Mesenteric fat pad (tissue), 1 donor: ENCODE data around the gene SNF8. TPM values are rescaled to one million over a fixed set of nuclear protein-coding genes. Genes with fewer than 3 reads are reported as not detected.
A peak's percentile ranks its signal among the peaks of the same experiment; 100 is the strongest.

Experiments
- DNase-seq: peaks from one replicate; pipeline ENCODE4 v3.0.0-alpha.2; 2020; ENCODE audit warnings: low spot score
- total RNA-seq: library from RNA; stranded (reverse); fragmentation: NEBNext Ultra II Directional; extraction: Animal tissue kit (Norgen Biotek cat#: 25700); gene quantifications from one replicate; pipeline ENCODE4 v1.2.1, GENCODE V29; 2021
- donor health status: DM: yes; HTN: yes; CAD: no.

The SNF8 gene
- total RNA-seq, 1 donor from 2014 or later: 104 TPM

GRCh38 chr17:48930435-48930873, 14.2 kb downstream of the SNF8 start:
- DNase-seq: no peak

- DNase-seq: no peak
Measured at GRCh38 chr17:48929812-48930165, 14.9 kb downstream of the SNF8 start.

- no peak for DNase-seq
Measured at GRCh38 chr17:48928876-48929811, 15.5 kb downstream of the SNF8 start.

GRCh38 chr17:48927978-48928745, 16.5 kb downstream of the SNF8 start:
- DNase-seq: no peak

DNA sequence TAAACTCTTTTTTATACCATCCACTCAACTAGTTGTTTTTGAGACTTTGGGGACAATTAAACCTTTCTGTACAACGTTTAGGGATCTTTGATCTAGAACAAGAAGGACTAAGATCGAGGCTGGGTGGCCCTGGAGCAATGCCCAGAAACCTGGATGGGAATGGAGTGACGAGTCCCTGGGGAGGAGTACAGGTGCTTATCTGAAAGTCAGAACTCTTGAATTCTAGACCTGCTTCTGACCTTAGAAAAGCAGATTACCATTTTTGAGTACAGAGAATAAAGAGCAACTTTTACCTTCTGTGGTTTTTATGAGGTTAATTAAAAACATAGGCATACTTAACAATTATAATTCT, 18.7 kb downstream of the SNF8 start:
- DNase-seq: no peak

- DNase-seq: no peak
Measured at GRCh38 chr17:48925251-48925990, 19.2 kb downstream of the SNF8 start.

- no peak for DNase-seq
Measured at GRCh38 chr17:48915459-48916282, 29.0 kb downstream of the SNF8 start.

DNA sequence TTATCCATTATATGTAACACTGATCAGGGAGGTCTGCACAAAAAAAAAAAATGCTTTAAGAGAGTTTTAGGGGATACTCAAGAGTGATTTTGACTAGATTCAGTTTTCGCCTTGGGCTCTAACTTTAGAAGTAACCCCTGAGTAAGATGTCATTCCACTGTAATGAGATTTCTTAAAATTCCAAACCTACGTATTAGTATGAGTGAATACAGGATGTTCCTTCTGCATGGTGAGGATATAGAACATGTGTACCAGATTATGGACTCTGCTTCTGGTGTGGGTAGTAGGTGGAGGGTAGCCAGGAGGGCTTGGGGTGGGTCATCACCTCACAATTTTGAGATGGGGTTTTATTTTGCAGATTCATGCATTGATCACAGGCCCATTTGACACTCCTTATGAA, 32.2 kb downstream of the SNF8 start:
- DNase-seq: no peak

DNA sequence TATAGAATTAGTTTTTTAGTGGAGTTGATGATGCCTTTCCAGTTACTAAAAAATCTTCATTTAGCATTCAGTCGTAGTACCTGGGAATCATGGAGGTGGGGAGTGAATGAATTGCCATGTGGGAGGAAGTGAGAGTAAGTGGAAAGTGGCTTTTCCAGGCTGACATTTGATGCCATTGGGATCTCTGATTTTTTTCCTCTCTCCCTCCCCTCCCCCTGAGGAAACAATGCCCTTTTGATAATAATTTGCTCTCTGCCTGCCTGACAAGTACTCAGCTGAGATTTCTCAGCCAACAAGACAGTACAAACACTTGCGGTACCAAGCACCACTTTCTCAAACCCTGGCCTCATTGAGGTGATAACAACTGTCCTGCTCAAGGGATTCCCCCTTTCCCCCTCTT, 34.3 kb downstream of the SNF8 start:
- DNase-seq: no peak

GRCh38 chr17:48909783-48910182, 34.9 kb downstream of the SNF8 start:
- DNase-seq: no peak

GRCh38 chr17:48908853-48909394, 35.7 kb downstream of the SNF8 start:
- peak; percentile 93 for DNase-seq

- DNase-seq: peak; percentile 97
Measured at GRCh38 chr17:48908047-48908843, 36.4 kb downstream of the SNF8 start, which contains the start of gene UBE2Z. Gene UBE2Z (plus strand): TSS chr17:48908407. CDS start chr17:48908504, 97 bp downstream.

DNA sequence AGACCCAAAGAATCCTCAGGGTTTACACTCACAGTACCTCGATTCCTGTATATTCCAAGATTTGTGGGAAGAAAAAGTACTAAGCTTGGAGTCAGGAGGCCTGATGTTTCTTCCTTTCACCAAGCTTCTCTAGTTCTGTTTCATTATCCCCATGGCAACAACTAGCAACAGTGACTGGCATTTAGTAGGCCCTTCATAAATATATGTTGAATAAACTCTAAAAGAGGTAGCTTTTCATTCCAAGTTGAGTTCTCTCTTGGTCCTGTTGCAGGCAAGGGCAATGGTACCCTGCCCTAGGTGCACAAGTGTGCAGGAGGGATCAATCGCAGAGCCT, 37.0 kb downstream of the SNF8 start:
- DNase-seq: no peak

DNA sequence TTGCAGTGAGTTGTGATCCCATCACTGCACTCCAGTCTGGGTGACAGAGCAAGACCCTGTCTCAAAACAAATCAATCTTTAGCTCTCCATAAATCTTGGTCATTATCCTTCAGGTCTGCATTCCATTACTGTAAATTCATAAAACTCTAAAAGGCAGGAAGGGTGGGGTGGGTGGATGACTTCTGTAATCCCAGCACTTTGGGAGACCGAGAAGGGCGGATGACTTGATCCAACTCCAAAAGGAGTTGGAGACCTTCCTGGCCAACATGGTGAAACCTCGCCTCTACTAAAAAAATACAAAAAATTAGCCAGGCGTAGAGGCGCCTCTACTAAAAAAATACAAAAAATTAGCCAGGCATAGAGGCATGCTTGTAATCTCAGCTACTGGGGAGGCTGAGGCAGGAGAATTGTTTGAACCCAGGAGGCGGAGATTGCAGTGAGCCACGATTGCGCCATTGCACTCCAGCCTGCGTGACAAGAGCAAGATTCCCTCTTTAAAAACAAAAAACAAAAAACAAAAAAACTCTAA, 38.6 kb downstream of the SNF8 start:
- DNase-seq: no peak

GRCh38 chr17:48904428-48904827, 40.2 kb downstream of the SNF8 start:
- DNase-seq: no peak

DNA sequence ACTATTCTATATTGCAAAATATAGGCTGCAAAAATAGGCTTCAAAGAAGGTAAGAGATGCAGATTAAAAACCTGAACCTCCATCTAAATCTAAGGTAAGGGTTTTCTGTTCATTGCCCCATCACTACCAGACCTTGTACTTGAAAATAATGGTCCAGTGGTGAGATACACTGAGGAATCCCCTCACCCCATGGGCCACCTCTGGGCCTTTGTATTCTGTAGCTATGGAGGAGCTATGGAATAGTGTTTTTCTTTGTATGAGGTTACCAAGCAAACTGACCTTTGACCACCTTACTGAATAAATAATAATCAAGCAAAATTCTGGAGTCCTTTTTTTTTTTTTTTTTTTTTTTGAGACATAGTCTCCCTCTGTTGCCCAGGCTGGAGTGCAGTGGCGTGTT, 41.2 kb downstream of the SNF8 start:
- no peak for DNase-seq

GRCh38 chr17:48901241-48901640, 43.4 kb downstream of the SNF8 start:
- DNase-seq: no peak

- no peak for DNase-seq
Measured at GRCh38 chr17:48894886-48895285, 49.8 kb downstream of the SNF8 start.
